ENCODE data around the gene SKIC2.

GRCh38 chr6:31963921-31964320 lies 4.9 kb downstream of the SKIC2 start:
- TF ChIP-seq POLR2AphosphoS5 (IDR thresholded peaks at IDR 0.05) (no peak), CTCF (IDR thresholded peaks at IDR 0.05) (no peak), POLR2A (IDR thresholded peaks at IDR 0.05) (no peak), EP300 (IDR thresholded peaks at IDR 0.05) (no peak)

Data from sigmoid colon (tissue), 4 donors.